ENCODE measurements around the gene OR7E24. TPM values are rescaled to one million over a fixed set of nuclear protein-coding genes. Genes with fewer than 3 reads are reported as not detected.
"Not testable (repeated sequence)": the region's sequence is repeated elsewhere in the genome, so short reads cannot be mapped to it uniquely, and the experiment has no call there.

OR7E24 gene
- total RNA-seq: not detected

DNA sequence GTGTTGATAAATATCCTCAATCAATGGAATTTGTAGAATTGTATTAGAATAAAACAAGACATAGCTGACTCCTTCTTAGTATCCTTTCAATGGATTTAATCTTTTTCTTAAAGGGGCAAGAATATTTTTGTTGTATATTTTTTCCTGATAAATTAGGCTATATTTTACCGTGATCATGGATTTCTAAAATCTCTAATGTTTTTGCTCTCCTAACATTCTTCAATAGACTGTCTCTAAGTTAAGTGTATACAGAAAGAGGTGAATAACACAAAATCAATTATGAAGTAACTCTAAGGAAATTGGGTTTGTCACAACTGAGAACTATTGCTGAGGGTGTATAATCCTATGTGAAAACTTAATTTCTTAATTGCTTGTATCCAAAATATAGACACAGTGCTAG lies at the start of gene OR7E24:
Gene OR7E24 (plus strand): TSS at position 301 of the 400 bp plus-strand sequence. CDS start 114 bp downstream, outside the sequence.
- 83% methylated on average over 1 of the region's 1 CpG for WGBS
- Histone ChIP-seq H3K36me3 (no peaks in the 10 kb centered on the region), H3K9me3 (peaks cover 0 to 3% (median 0%) of the 10 kb centered on the region in 4 donors), H3K27ac (replicated peaks in 1 of 4) (no peak within 1 kb of the TSS), H3K27me3 (peaks cover 0 to 10% (median 0%) of the 10 kb centered on the region in 4 donors), H3K4me1 (no peaks in the 10 kb centered on the region), H3K4me3 (no peak within 1 kb of the TSS)
- intact Hi-C loops (cut with DNase I): no loop called here
- DNase-seq (ENCODE audit: extremely low spot score): no peak
- TF ChIP-seq POLR2A (IDR thresholded peaks at IDR 0.05; ENCODE audit: low read depth) (no peak), EP300 (IDR thresholded peaks at IDR 0.05) (no peak), POLR2AphosphoS5 (IDR thresholded peaks at IDR 0.05) (no peak)
- TF ChIP-seq, protein P1, sequence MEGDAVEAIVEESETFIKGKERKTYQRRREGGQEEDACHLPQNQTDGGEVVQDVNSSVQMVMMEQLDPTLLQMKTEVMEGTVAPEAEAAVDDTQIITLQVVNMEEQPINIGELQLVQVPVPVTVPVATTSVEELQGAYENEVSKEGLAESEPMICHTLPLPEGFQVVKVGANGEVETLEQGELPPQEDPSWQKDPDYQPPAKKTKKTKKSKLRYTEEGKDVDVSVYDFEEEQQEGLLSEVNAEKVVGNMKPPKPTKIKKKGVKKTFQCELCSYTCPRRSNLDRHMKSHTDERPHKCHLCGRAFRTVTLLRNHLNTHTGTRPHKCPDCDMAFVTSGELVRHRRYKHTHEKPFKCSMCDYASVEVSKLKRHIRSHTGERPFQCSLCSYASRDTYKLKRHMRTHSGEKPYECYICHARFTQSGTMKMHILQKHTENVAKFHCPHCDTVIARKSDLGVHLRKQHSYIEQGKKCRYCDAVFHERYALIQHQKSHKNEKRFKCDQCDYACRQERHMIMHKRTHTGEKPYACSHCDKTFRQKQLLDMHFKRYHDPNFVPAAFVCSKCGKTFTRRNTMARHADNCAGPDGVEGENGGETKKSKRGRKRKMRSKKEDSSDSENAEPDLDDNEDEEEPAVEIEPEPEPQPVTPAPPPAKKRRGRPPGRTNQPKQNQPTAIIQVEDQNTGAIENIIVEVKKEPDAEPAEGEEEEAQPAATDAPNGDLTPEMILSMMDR (IDR thresholded peaks at IDR 0.05): no peak

DNA sequence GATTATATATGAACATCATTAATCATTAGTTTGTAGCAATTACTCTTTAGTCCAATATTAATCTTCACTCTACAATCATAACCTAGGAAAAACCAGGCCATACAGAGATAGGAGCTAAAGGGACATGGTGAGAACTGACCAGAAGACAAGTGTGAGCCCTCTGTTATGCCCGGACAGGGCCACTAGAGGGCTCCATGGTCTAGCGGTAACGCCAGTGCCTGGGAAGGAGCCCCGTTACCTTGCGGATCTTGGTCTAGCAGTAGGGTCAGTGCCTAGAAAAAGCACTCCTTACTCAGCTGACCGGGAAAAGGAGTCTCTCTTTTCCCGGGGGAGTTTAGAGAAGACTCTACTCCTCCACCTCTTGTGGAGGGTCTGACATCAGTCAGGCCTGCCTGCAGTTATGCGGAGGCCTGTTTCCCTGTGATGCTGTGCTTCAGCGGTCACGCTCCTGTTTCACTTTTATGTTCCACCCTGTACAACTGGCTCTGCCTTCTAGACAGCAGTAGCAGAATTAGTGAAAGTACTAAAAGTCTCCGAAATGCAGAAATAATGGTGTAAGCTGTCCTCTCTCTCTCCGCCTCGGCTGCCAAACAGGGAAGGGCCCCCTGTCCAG lies 45.1 kb upstream of the OR7E24 start:
- intact Hi-C loops (cut with DNase I): loop anchor here (5.0 kb wide), 1 partner anchor 592 kb away; no protein-coding TSS in a partner anchor
- TF ChIP-seq POLR2AphosphoS5 (IDR thresholded peaks at IDR 0.05): no peak
- TF ChIP-seq EP300 (IDR thresholded peaks at IDR 0.05): no peak
- TF ChIP-seq, protein P1 (IDR thresholded peaks at IDR 0.05): peak; percentile 82 to 91 (median 86)
- Histone ChIP-seq H3K27ac (replicated peaks in 1 of 4) (no peak overlapping the region), H3K4me3 (peak overlapping the region; percentile 36 to 45 (median 41)), H3K4me1 (peaks cover 0 to 5% (median 2%) of the 10 kb centered on the region in 4 donors), H3K9me3 (no peaks in the 10 kb centered on the region), H3K27me3 (peaks cover 0 to 17% (median 0%) of the 10 kb centered on the region in 4 donors), H3K36me3 (no peaks in the 10 kb centered on the region)
- no peak for DNase-seq (ENCODE audit: extremely low spot score)
- 36% methylated on average over 13 of the region's 13 CpGs for WGBS

DNA sequence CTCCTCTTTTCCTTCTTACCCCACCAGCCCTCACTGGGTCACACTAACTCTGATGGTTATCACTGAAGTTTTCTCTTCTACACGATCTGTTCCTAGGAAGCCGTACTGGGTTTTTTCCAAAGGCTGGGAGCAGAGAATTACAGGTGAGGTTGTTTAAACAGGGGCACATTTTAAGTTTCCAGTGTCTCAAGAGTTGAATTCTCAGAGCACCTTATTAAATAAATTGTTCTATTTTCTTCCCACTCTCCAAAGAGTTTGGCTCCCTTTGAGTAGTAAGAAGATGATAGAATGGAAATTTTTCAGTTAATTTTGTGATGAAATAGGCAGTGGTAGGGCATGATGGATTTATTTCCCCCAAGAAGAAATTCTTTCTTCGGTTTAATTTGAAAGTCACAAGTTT lies 31.2 kb upstream of the OR7E24 start, which contains the start of gene OR7D4:
Gene OR7D4 (minus strand): TSS at position 101 of the 400 bp plus-strand sequence. CDS start 4,752 bp downstream, outside the sequence.
- Histone ChIP-seq H3K27ac (replicated peaks in 1 of 4) (no peak within 1 kb of the TSS), H3K4me3 (no peak within 1 kb of the TSS), H3K4me1 (no peaks in the 10 kb centered on the region), H3K9me3 (no peaks in the 10 kb centered on the region), H3K27me3 (peaks cover 0 to 2% (median 0%) of the 10 kb centered on the region in 4 donors), H3K36me3 (no peaks in the 10 kb centered on the region)
- TF ChIP-seq POLR2A (IDR thresholded peaks at IDR 0.05; ENCODE audit: low read depth) (no peak), EP300 (IDR thresholded peaks at IDR 0.05) (no peak), POLR2AphosphoS5 (IDR thresholded peaks at IDR 0.05) (no peak)
- TF ChIP-seq, protein P1 (IDR thresholded peaks at IDR 0.05): no peak
- no peak for DNase-seq (ENCODE audit: extremely low spot score)
- intact Hi-C loops (cut with DNase I): no loop called here
- WGBS: 64% methylated on average over 3 of the region's 3 CpGs

DNA sequence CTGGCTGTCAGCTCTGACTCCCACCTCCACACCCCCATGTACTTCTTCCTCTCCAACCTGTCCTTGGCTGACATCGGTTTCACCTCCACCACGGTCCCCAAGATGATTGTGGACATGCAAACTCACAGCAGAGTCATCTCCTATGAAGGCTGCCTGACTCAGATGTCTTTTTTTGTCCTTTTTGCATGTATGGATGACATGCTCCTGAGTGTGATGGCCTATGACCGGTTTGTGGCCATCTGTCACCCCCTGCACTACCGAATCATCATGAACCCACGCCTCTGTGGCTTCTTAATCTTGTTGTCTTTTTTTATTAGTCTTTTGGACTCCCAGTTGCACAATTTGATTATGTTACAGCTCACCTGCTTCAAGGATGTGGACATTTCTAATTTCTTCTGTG lies 506 bp downstream of the OR7E24 start:
- 81% methylated on average over 5 of the region's 5 CpGs for WGBS
- no peak for DNase-seq (ENCODE audit: extremely low spot score)
- H3K4me3 ChIP-seq: no peak overlapping the region

DNA sequence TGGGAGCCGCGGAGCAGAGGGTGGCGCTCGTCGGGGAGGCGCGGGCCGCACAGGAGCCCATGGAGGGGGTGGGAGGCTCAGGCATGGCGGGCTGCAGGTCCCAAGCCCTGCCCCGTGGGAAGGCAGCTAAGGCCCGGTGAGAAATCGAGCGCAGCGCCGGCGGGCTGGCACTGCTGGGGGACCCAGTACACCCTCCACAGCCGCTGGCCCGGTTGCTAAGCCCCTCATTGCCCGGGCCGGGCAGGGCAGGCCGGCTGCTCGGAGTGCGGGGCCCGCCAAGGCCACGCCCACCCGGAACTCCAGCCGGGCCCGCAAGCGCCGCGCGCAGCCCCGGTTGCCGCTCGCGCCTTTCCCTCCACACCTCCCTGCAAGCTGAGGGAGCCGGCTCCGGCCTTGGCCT lies 32.8 kb downstream of the OR7E24 start:
- not testable (repeated sequence) for H3K4me1 ChIP-seq; DNase-seq (ENCODE audit: extremely low spot score); H3K27me3 ChIP-seq; H3K27ac ChIP-seq (replicated peaks in 1 of 4); H3K36me3 ChIP-seq
- WGBS: no CpG with 5 or more reads among the region's 38 CpGs
- H3K9me3 ChIP-seq: peaks cover 0 to 73% (median 54%) of the 10 kb centered on the region in 4 donors
- intact Hi-C loops (cut with DNase I): loop anchor here (10.0 kb wide), 1 partner anchor 81 kb away; the partner anchor contains the start of gene ZNF177
- H3K4me3 ChIP-seq: peak overlapping the region in 2 of 4 donors; percentile 20 to 45

More for the DNA sequence above, 506 bp downstream of the OR7E24 start:
- TF ChIP-seq POLR2AphosphoS5 (IDR thresholded peaks at IDR 0.05): no peak
- no peak for TF ChIP-seq EP300 (IDR thresholded peaks at IDR 0.05)
- no peak for TF ChIP-seq POLR2A (IDR thresholded peaks at IDR 0.05; ENCODE audit: low read depth)
- TF ChIP-seq, protein P1 (IDR thresholded peaks at IDR 0.05): no peak
- Histone ChIP-seq H3K27ac (replicated peaks in 1 of 4) (no peak overlapping the region), H3K36me3 (no peaks in the 10 kb centered on the region), H3K4me1 (no peaks in the 10 kb centered on the region), H3K27me3 (peaks cover 0 to 10% (median 0%) of the 10 kb centered on the region in 4 donors), H3K9me3 (peaks cover 0 to under 1% (median 0%) of the 10 kb centered on the region in 4 donors)
- intact Hi-C loops (cut with DNase I): no loop called here

Data from esophagus muscularis mucosa (tissue), 4 donors.